Cardiac muscle cell (in vitro differentiated cells and primary cell): Measurements from ENCODE around the gene ARF1. TPM values are rescaled to one million over a fixed set of nuclear protein-coding genes. Genes with fewer than 3 reads are reported as not detected.

Experiments
- DNase-seq, 2 donors: peaks; one replicate each; pipeline versions ENCODE4 v3.0.0 to v3.0.0-alpha.2; 2010 to 2017; ENCODE audit warnings: low read depth in 1 of 2, low spot score in 1 of 2
- H3K27ac ChIP-seq: fragments of 200-600 bp; sonication (generic); 2 replicates; pipeline ENCODE4 v1.5.1; 2016
- H3K27me3 ChIP-seq: fragments of 200-600 bp; sonication (generic); 2 replicates; pipeline ENCODE4 v1.6.0; 2016; ENCODE audit warnings: control low read depth
- H3K36me3 ChIP-seq: fragments of 200-600 bp; sonication (generic); 2 replicates; pipeline ENCODE4 v1.5.1; 2016; ENCODE audit warnings: control low read depth
- H3K4me1 ChIP-seq: fragments of 200-600 bp; sonication (generic); 2 replicates; pipeline ENCODE4 v1.8.1; 2017; ENCODE audit warnings: low read depth, mild to moderate bottlenecking, mixed run types
- H3K4me3 ChIP-seq: fragments of 200-600 bp; sonication (generic); 2 replicates; pipeline ENCODE4 v1.5.1; 2016; ENCODE audit warnings: mild to moderate bottlenecking
- H3K9me3 ChIP-seq: fragments of 200-600 bp; sonication (generic); 2 replicates; pipeline ENCODE4 v1.5.1; 2017; ENCODE audit warnings: low read depth, mild to moderate bottlenecking, control low read depth
- CTCF ChIP-seq: IDR thresholded peaks from 2 replicates; pipeline ENCODE4 v1.5.1; 2012; ENCODE audit warnings: low read depth, mild to moderate bottlenecking, low read length
- polyA plus RNA-seq: library from polyadenylated mRNA; unstranded; fragments of >200 nt; fragmentation: Nextera tagmentation; extraction: Ambion mirVana; gene quantifications from 2 replicates; pipeline ENCODE4 v1.2.1, GENCODE V29; 2016
- total RNA-seq: library from RNA; depleted of rRNA; stranded (reverse); fragments of >200 nt; gene quantifications from 2 replicates; pipeline ENCODE4 v1.2.3, GENCODE V29; 2016

ARF1 gene
- total and polyA plus RNA-seq, 2 experiments from 2014 or later, result 499 to 662 TPM

GRCh38 chr1:228123505-228123904, 41.0 kb downstream of the ARF1 start:
- Histone ChIP-seq H3K27me3 (no peaks in the 10 kb centered on the region), H3K27ac (no peak overlapping the region), H3K4me1 (peaks cover 6% of the 10 kb centered on the region), H3K9me3 (no peaks in the 10 kb centered on the region), H3K36me3 (no peaks in the 10 kb centered on the region), H3K4me3 (no peak overlapping the region)
- DNase-seq, result no peak
- no peak for TF ChIP-seq CTCF

GRCh38 chr1:228125185-228125584, 42.7 kb downstream of the ARF1 start:
- Histone ChIP-seq H3K27me3 (no peaks in the 10 kb centered on the region), H3K36me3 (no peaks in the 10 kb centered on the region), H3K4me3 (no peak overlapping the region), H3K9me3 (no peaks in the 10 kb centered on the region), H3K27ac (no peak overlapping the region), H3K4me1 (peaks cover 6% of the 10 kb centered on the region)
- no peak for TF ChIP-seq CTCF
- DNase-seq, result no peak

GRCh38 chr1:228131766-228132165, 49.3 kb downstream of the ARF1 start:
- no peaks in the 10 kb centered on the region for H3K9me3 ChIP-seq
- peaks cover 41% of the 10 kb centered on the region for H3K27me3 ChIP-seq
- TF ChIP-seq CTCF, result no peak
- DNase-seq, result no peak
- H3K27ac ChIP-seq, result no peak overlapping the region
- no peaks in the 10 kb centered on the region for H3K36me3 ChIP-seq
- H3K4me3 ChIP-seq, result no peak overlapping the region
- H3K4me1 ChIP-seq, result no peaks in the 10 kb centered on the region

GRCh38 chr1:228134591-228134990, 52.1 kb downstream of the ARF1 start:
- no peak for TF ChIP-seq CTCF
- no peak for DNase-seq
- no peaks in the 10 kb centered on the region for H3K9me3 ChIP-seq
- H3K27me3 ChIP-seq, result peaks cover 57% of the 10 kb centered on the region
- no peak overlapping the region for H3K27ac ChIP-seq
- no peak overlapping the region for H3K4me3 ChIP-seq
- H3K36me3 ChIP-seq, result no peaks in the 10 kb centered on the region
- no peaks in the 10 kb centered on the region for H3K4me1 ChIP-seq

- no peak for TF ChIP-seq CTCF
- Histone ChIP-seq H3K4me1 (peaks cover 10% of the 10 kb centered on the region), H3K9me3 (no peaks in the 10 kb centered on the region), H3K27me3 (peaks cover 57% of the 10 kb centered on the region), H3K4me3 (no peak overlapping the region), H3K27ac (no peak overlapping the region), H3K36me3 (no peaks in the 10 kb centered on the region)
- no peak for DNase-seq
These were observed 54.4 kb downstream of the ARF1 start for GRCh38 chr1:228136901-228137300.

- Histone ChIP-seq H3K36me3 (no peaks in the 10 kb centered on the region), H3K4me1 (peaks cover 10% of the 10 kb centered on the region), H3K27me3 (peaks cover 39% of the 10 kb centered on the region), H3K4me3 (peak overlapping the region; percentile 49), H3K9me3 (no peaks in the 10 kb centered on the region), H3K27ac (peak overlapping the region; percentile 55)
- DNase-seq, result no peak
- peak; percentile 5 for TF ChIP-seq CTCF
These were observed 57.0 kb downstream of the ARF1 start for GRCh38 chr1:228139406-228139930.
